Mesendoderm (in vitro differentiated cells): ENCODE results near the gene PDSS2.
"Not testable (repeated sequence)": the region's sequence is repeated elsewhere in the genome, so short reads cannot be mapped to it uniquely, and the experiment has no call there.

Experiments
- DNase-seq: peaks from one replicate; pipeline ENCODE4 v3.0.0; 2013
- H2AK5ac ChIP-seq: 2 replicates; pipeline ENCODE4 v1.6.1; 2013; ENCODE audit warnings: low read length, inconsistent platforms
- H2BK120ac ChIP-seq: 2 replicates; pipeline ENCODE4 v1.6.1; 2013; ENCODE audit warnings: low read depth, mild to moderate bottlenecking, low read length, moderate library complexity, mixed read lengths
- H2BK15ac ChIP-seq: replicated peaks from 2 replicates; pipeline ENCODE4 v1.6.1; 2013; ENCODE audit warnings: low read depth, mild to moderate bottlenecking, moderate library complexity
- H2BK5ac ChIP-seq: 2 replicates; pipeline ENCODE4 v1.6.1; 2013; ENCODE audit warnings: low read length, inconsistent platforms
- H3K18ac ChIP-seq: 2 replicates; pipeline ENCODE4 v1.6.1; 2013; ENCODE audit warnings: mild to moderate bottlenecking, low read length, mixed read lengths
- H3K23ac ChIP-seq: one replicate; pipeline ENCODE4 v1.6.1; 2013; ENCODE audit warnings: low read length
- H3K27ac ChIP-seq: 2 replicates; pipeline ENCODE4 v1.5.1; 2013; ENCODE audit warnings: low read depth, mild to moderate bottlenecking, inconsistent platforms, low read length, moderate library complexity
- H3K27me3 ChIP-seq: 2 replicates; pipeline ENCODE4 v1.6.1; 2013; ENCODE audit warnings: low read length, control low read depth, mild to moderate bottlenecking, inconsistent platforms; ENCODE audit not compliant: insufficient read depth, poor library complexity
- H3K36me3 ChIP-seq: 2 replicates; pipeline ENCODE4 v1.6.1; 2013; ENCODE audit warnings: low read length, inconsistent platforms; ENCODE audit not compliant: control insufficient read depth, insufficient read depth
- H3K4ac ChIP-seq: one replicate; pipeline ENCODE4 v1.6.1; 2013; ENCODE audit warnings: low read depth, mild to moderate bottlenecking, low read length, moderate library complexity
- H3K4me1 ChIP-seq: 2 replicates; pipeline ENCODE4 v1.6.1; 2013; ENCODE audit warnings: low read depth, low read length, inconsistent platforms; ENCODE audit not compliant: control insufficient read depth
- H3K4me2 ChIP-seq: 2 replicates; pipeline ENCODE4 v1.6.1; 2013; ENCODE audit warnings: low read length
- H3K4me3 ChIP-seq: 2 replicates; pipeline ENCODE4 v1.5.1; 2013; ENCODE audit warnings: mild to moderate bottlenecking, low read length
- H3K56ac ChIP-seq: one replicate; pipeline ENCODE4 v1.6.1; 2013; ENCODE audit warnings: low read length
- H3K79me1 ChIP-seq: 2 replicates; pipeline ENCODE4 v1.6.1; 2013; ENCODE audit warnings: low read length, inconsistent platforms
- H3K79me2 ChIP-seq: 2 replicates; pipeline ENCODE4 v1.6.1; 2013; ENCODE audit warnings: mild to moderate bottlenecking, low read length; ENCODE audit not compliant: control insufficient read depth, insufficient read depth
- H3K9ac ChIP-seq: 2 replicates; pipeline ENCODE4 v1.6.1; 2013; ENCODE audit warnings: low read length, inconsistent platforms
- H4K5ac ChIP-seq: one replicate; pipeline ENCODE4 v1.6.1; 2013; ENCODE audit warnings: low read length
- H4K8ac ChIP-seq: one replicate; pipeline ENCODE4 v1.6.1; 2013; ENCODE audit warnings: low read depth, mild to moderate bottlenecking, control low read depth, low read length, moderate library complexity
- WGBS: extraction: QIAGEN DNeasy Blood & Tissue Kit; methylation state at CpG from one replicate; pipeline ENCODE4 v1.1.7; 2013; ENCODE audit warnings: low lambda C conversion rate, missing lambda C conversion rate; ENCODE audit not compliant: insufficient coverage; ENCODE audit errors: extremely low coverage; 5-methylcytosine and 5-hydroxymethylcytosine counted together

PDSS2 gene

GRCh38 chr6:107122748-107123147, 336.6 kb downstream of the PDSS2 start:
- no CpG with 5 or more reads among the region's 4 CpGs for WGBS
- Histone ChIP-seq H3K23ac (no peak overlapping the region), H3K56ac (no peak overlapping the region), H2BK5ac (no peak overlapping the region), H3K4me1 (peaks cover 5% of the 10 kb centered on the region), H2BK120ac (no peak overlapping the region), H3K4me2 (no peak overlapping the region), H3K79me1 (no peaks in the 10 kb centered on the region), H4K8ac (no peak overlapping the region), H2AK5ac (no peak overlapping the region), H3K4ac (no peak overlapping the region), H2BK15ac (no peak overlapping the region), H3K4me3 (no peak overlapping the region), H3K79me2 (no peaks in the 10 kb centered on the region), H3K36me3 (no peaks in the 10 kb centered on the region), H3K27me3 (no peaks in the 10 kb centered on the region), H3K18ac (no peak overlapping the region), H3K9ac (no peak overlapping the region), H3K27ac (no peak overlapping the region), H4K5ac (no peak overlapping the region)
- no peak for DNase-seq

- no peak overlapping the region for H2AK5ac ChIP-seq
- peak; percentile 35 for DNase-seq
- no peak overlapping the region for H3K9ac ChIP-seq
- H3K4me3 ChIP-seq, result no peak overlapping the region
- H3K27ac ChIP-seq, result no peak overlapping the region
- no peak overlapping the region for H3K4me2 ChIP-seq
- peaks cover 5% of the 10 kb centered on the region for H3K4me1 ChIP-seq
- H2BK15ac ChIP-seq, result no peak overlapping the region
- no peak overlapping the region for H3K18ac ChIP-seq
- no peak overlapping the region for H3K4ac ChIP-seq
- no peaks in the 10 kb centered on the region for H3K79me2 ChIP-seq
- H3K79me1 ChIP-seq, result no peaks in the 10 kb centered on the region
- H3K27me3 ChIP-seq, result no peaks in the 10 kb centered on the region
- no CpG with 5 or more reads among the region's 8 CpGs for WGBS
- no peak overlapping the region for H2BK120ac ChIP-seq
- H3K23ac ChIP-seq, result no peak overlapping the region
- no peak overlapping the region for H4K8ac ChIP-seq
- no peaks in the 10 kb centered on the region for H3K36me3 ChIP-seq
- peak overlapping the region; percentile 25 for H3K56ac ChIP-seq
- H4K5ac ChIP-seq, result no peak overlapping the region
- H2BK5ac ChIP-seq, result no peak overlapping the region
Observed at GRCh38 chr6:107121964-107122495, 337.3 kb downstream of the PDSS2 start.

DNA sequence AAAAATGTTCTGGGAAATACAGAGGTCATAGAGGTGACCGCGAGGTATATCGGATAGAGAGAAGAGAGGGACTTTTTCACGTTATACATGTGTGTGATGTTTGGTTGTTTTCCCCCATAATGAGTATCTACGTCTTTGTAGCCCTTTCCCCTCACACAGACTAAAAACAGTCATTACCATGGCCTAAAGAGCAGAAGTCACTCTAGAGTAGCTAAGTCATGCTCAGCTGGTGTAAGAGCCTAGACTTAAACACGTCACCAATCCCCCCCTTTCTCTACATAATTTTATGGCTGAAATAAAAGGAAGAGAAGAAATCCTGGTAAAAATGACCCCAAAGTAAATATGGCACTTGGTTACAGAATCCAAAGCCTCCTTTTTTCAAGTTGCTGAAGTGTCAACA, 338.1 kb downstream of the PDSS2 start:
- peak overlapping the region; percentile 73 for H3K56ac ChIP-seq
- peak overlapping the region; percentile 93 for H3K18ac ChIP-seq
- H2BK5ac ChIP-seq, result peak overlapping the region; percentile 73
- no peak overlapping the region for H3K4ac ChIP-seq
- no peak overlapping the region for H3K23ac ChIP-seq
- H4K5ac ChIP-seq, result no peak overlapping the region
- no peaks in the 10 kb centered on the region for H3K79me1 ChIP-seq
- no peak overlapping the region for H3K27ac ChIP-seq
- no CpG with 5 or more reads among the region's 6 CpGs for WGBS
- no peak overlapping the region for H2BK120ac ChIP-seq
- no peak overlapping the region for H3K9ac ChIP-seq
- no peaks in the 10 kb centered on the region for H3K36me3 ChIP-seq
- H2BK15ac ChIP-seq, result no peak overlapping the region
- no peak overlapping the region for H3K4me2 ChIP-seq
- peaks cover 5% of the 10 kb centered on the region for H3K4me1 ChIP-seq
- no peak overlapping the region for H4K8ac ChIP-seq
- H3K4me3 ChIP-seq, result no peak overlapping the region
- H3K27me3 ChIP-seq, result no peaks in the 10 kb centered on the region
- DNase-seq, result no peak
- no peaks in the 10 kb centered on the region for H3K79me2 ChIP-seq
- H2AK5ac ChIP-seq, result no peak overlapping the region

- H3K27me3 ChIP-seq, result no peaks in the 10 kb centered on the region
- no peak overlapping the region for H3K23ac ChIP-seq
- no peak overlapping the region for H3K27ac ChIP-seq
- no peak overlapping the region for H2BK15ac ChIP-seq
- no peak overlapping the region for H2BK5ac ChIP-seq
- no peak overlapping the region for H2BK120ac ChIP-seq
- H3K18ac ChIP-seq, result no peak overlapping the region
- no peaks in the 10 kb centered on the region for H3K79me2 ChIP-seq
- H3K4me1 ChIP-seq, result peaks cover 5% of the 10 kb centered on the region
- H3K36me3 ChIP-seq, result no peaks in the 10 kb centered on the region
- H3K56ac ChIP-seq, result no peak overlapping the region
- no peak for DNase-seq
- H4K8ac ChIP-seq, result no peak overlapping the region
- no CpG with 5 or more reads among the region's 4 CpGs for WGBS
- H4K5ac ChIP-seq, result no peak overlapping the region
- no peak overlapping the region for H2AK5ac ChIP-seq
- H3K9ac ChIP-seq, result no peak overlapping the region
- no peak overlapping the region for H3K4me3 ChIP-seq
- H3K4ac ChIP-seq, result no peak overlapping the region
- H3K79me1 ChIP-seq, result no peaks in the 10 kb centered on the region
- H3K4me2 ChIP-seq, result no peak overlapping the region
Observed at GRCh38 chr6:107120404-107120803, 339.0 kb downstream of the PDSS2 start.

GRCh38 chr6:107118976-107119375, 340.4 kb downstream of the PDSS2 start:
- H3K79me2 ChIP-seq, result no peaks in the 10 kb centered on the region
- no peak overlapping the region for H3K27ac ChIP-seq
- no peak overlapping the region for H3K4ac ChIP-seq
- H4K5ac ChIP-seq, result no peak overlapping the region
- no peaks in the 10 kb centered on the region for H3K27me3 ChIP-seq
- peak overlapping the region; percentile 70 for H3K56ac ChIP-seq
- H4K8ac ChIP-seq, result no peak overlapping the region
- no peak overlapping the region for H2BK15ac ChIP-seq
- H3K4me1 ChIP-seq, result peaks cover 5% of the 10 kb centered on the region
- no peak overlapping the region for H2BK5ac ChIP-seq
- no peak overlapping the region for H3K9ac ChIP-seq
- H2BK120ac ChIP-seq, result no peak overlapping the region
- no peak overlapping the region for H3K4me2 ChIP-seq
- H3K18ac ChIP-seq, result no peak overlapping the region
- no peaks in the 10 kb centered on the region for H3K36me3 ChIP-seq
- peak; percentile 35 for DNase-seq
- WGBS, result no CpG with 5 or more reads among the region's 2 CpGs
- H3K23ac ChIP-seq, result no peak overlapping the region
- H3K4me3 ChIP-seq, result no peak overlapping the region
- H3K79me1 ChIP-seq, result no peaks in the 10 kb centered on the region
- H2AK5ac ChIP-seq, result peak overlapping the region; percentile 69

GRCh38 chr6:107118540-107118939, 340.8 kb downstream of the PDSS2 start:
- not testable (repeated sequence) for H2BK15ac ChIP-seq, H3K27me3 ChIP-seq, H3K4me1 ChIP-seq, H3K9ac ChIP-seq, H3K79me2 ChIP-seq, H4K8ac ChIP-seq, H3K56ac ChIP-seq, H3K4ac ChIP-seq, H2BK5ac ChIP-seq, H3K79me1 ChIP-seq, H3K4me2 ChIP-seq, H2BK120ac ChIP-seq, H3K27ac ChIP-seq, H3K23ac ChIP-seq, H3K18ac ChIP-seq, H4K5ac ChIP-seq, DNase-seq, H3K4me3 ChIP-seq, H3K36me3 ChIP-seq, H2AK5ac ChIP-seq
- WGBS, result no CpG with 5 or more reads among the region's 9 CpGs
